ENCODE results near the gene ASPG.
A peak's percentile ranks its signal among the peaks of the same experiment; 100 is the strongest.

Gene ASPG

DNA sequence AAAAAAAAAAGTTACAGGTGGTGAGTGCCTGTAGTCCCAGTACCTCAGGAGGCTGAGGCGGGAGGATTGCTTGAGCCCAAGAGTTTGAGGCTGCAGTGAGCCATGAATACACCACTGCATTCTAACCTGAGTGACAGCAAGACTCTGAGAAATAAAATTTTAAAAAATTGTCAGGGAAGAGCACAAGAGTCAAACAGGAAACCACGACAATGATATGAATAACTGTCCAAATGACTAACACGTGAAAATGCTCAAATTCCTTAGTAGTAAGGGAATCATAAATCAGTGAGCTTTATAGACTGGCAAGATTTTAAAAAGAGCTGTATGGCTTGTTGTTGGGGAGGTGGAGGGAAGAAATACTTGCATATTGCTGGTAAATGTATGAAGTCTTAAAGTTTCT is 12.9 kb upstream of the ASPG start:
- no peak overlapping the region for H3K4me3 ChIP-seq (ENCODE audit: low read length)
- H3K9me3 ChIP-seq (ENCODE audit: control insufficient read depth, insufficient read depth, low read length), result peaks cover 12% of the 10 kb centered on the region
- H3K4me1 ChIP-seq (ENCODE audit: control insufficient read depth, low read length), result no peaks in the 10 kb centered on the region
- H4K20me1 ChIP-seq (ENCODE audit: control insufficient read depth, insufficient read depth, low read depth, low read length), result no peaks in the 10 kb centered on the region
- no peaks in the 10 kb centered on the region for H3F3A ChIP-seq (ENCODE audit: control insufficient read depth, insufficient read depth)
- no peaks in the 10 kb centered on the region for H3K9me2 ChIP-seq (replicated peaks; ENCODE audit: control insufficient read depth, low read length)
- H3K79me2 ChIP-seq (ENCODE audit: control insufficient read depth, low read length), result no peaks in the 10 kb centered on the region
- no peaks in the 10 kb centered on the region for H3K36me3 ChIP-seq (ENCODE audit: control insufficient read depth, low read length)
- H3K27ac ChIP-seq (ENCODE audit: low read depth, low read length), result no peak overlapping the region
- no peaks in the 10 kb centered on the region for H3K27me3 ChIP-seq (ENCODE audit: control insufficient read depth, low read length)
- TF ChIP-seq, protein P1, sequence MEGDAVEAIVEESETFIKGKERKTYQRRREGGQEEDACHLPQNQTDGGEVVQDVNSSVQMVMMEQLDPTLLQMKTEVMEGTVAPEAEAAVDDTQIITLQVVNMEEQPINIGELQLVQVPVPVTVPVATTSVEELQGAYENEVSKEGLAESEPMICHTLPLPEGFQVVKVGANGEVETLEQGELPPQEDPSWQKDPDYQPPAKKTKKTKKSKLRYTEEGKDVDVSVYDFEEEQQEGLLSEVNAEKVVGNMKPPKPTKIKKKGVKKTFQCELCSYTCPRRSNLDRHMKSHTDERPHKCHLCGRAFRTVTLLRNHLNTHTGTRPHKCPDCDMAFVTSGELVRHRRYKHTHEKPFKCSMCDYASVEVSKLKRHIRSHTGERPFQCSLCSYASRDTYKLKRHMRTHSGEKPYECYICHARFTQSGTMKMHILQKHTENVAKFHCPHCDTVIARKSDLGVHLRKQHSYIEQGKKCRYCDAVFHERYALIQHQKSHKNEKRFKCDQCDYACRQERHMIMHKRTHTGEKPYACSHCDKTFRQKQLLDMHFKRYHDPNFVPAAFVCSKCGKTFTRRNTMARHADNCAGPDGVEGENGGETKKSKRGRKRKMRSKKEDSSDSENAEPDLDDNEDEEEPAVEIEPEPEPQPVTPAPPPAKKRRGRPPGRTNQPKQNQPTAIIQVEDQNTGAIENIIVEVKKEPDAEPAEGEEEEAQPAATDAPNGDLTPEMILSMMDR (IDR thresholded peaks at IDR 0.05; ENCODE audit: low read depth, low read length, poor library complexity, severe bottlenecking), result no peak
- TF ChIP-seq EZH2phosphoT487 (IDR thresholded peaks at IDR 0.05; ENCODE audit: borderline replicate concordance, low read length), result no peak
- H3K4me2 ChIP-seq (ENCODE audit: low read length), result no peak overlapping the region

DNA sequence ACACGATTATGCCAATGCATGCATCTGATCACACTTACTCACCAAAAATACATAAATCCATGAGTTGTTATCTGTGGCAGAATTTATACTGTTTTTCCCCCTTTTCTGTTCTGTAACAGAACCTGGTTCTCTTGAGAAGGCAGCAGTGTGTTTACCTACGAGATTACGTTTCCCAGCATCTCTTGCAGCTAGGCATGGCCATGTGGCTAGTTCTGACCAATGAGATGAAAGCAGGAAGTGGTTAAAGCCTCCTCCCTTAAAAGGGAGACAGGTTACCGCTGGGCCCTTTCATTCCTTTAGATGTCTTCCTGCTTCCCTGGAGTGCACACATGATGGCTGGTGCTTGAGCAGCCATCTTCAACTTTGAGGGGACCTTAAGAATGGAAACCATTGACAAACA is 11.7 kb upstream of the ASPG start:
- Histone ChIP-seq H3K9me2 (replicated peaks; ENCODE audit: control insufficient read depth, low read length) (no peaks in the 10 kb centered on the region), H3K27ac (ENCODE audit: low read depth, low read length) (no peak overlapping the region), H3K79me2 (ENCODE audit: control insufficient read depth, low read length) (no peaks in the 10 kb centered on the region), H3K27me3 (ENCODE audit: control insufficient read depth, low read length) (no peaks in the 10 kb centered on the region), H4K20me1 (ENCODE audit: control insufficient read depth, insufficient read depth, low read depth, low read length) (no peaks in the 10 kb centered on the region), H3K9me3 (ENCODE audit: control insufficient read depth, insufficient read depth, low read length) (peaks cover 12% of the 10 kb centered on the region), H3K36me3 (ENCODE audit: control insufficient read depth, low read length) (no peaks in the 10 kb centered on the region), H3K4me1 (ENCODE audit: control insufficient read depth, low read length) (peaks cover 7% of the 10 kb centered on the region), H3K4me2 (ENCODE audit: low read length) (no peak overlapping the region), H3F3A (ENCODE audit: control insufficient read depth, insufficient read depth) (no peaks in the 10 kb centered on the region), H3K4me3 (ENCODE audit: low read length) (no peak overlapping the region)
- TF ChIP-seq, protein P1 (IDR thresholded peaks at IDR 0.05; ENCODE audit: low read depth, low read length, poor library complexity, severe bottlenecking), result no peak
- TF ChIP-seq EZH2phosphoT487 (IDR thresholded peaks at IDR 0.05; ENCODE audit: borderline replicate concordance, low read length), result no peak

DNA sequence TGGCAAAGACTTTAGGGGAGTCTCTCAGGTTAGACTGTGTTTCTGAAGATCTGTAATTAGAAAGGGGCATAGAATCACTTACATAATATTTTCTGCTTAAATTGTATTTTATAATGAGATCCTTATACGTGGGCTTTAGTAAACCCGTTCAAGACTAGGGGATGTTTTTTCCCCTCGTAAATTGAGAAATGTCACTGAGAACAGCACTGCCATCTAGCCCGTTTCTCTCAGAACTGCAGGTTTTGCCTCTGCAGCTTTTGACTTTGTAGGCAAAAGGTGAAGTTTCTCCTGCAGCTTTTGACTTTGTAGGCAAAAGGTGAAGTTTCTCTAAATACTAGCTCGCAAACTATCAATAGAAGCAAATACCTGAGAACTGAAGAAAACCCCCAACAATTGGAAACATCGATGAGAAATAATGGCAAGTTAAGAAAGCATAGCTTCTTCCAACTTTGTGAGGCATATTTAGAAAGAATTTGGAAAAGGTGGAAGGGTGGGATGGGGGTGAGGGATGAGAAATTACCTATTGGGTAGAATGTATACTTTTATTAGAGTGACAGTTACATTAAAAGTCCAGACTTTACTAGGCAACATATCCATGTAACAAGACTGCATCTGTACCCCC is 9.9 kb upstream of the ASPG start:
- no peaks in the 10 kb centered on the region for H3K36me3 ChIP-seq (ENCODE audit: control insufficient read depth, low read length)
- peaks cover 12% of the 10 kb centered on the region for H3K9me3 ChIP-seq (ENCODE audit: control insufficient read depth, insufficient read depth, low read length)
- H4K20me1 ChIP-seq (ENCODE audit: control insufficient read depth, insufficient read depth, low read depth, low read length), result no peaks in the 10 kb centered on the region
- no peaks in the 10 kb centered on the region for H3K27me3 ChIP-seq (ENCODE audit: control insufficient read depth, low read length)
- H3K4me3 ChIP-seq (ENCODE audit: low read length), result no peak overlapping the region
- no peak overlapping the region for H3K27ac ChIP-seq (ENCODE audit: low read depth, low read length)
- H3F3A ChIP-seq (ENCODE audit: control insufficient read depth, insufficient read depth), result no peaks in the 10 kb centered on the region
- H3K4me1 ChIP-seq (ENCODE audit: control insufficient read depth, low read length), result peaks cover 7% of the 10 kb centered on the region
- no peaks in the 10 kb centered on the region for H3K9me2 ChIP-seq (replicated peaks; ENCODE audit: control insufficient read depth, low read length)
- H3K79me2 ChIP-seq (ENCODE audit: control insufficient read depth, low read length), result no peaks in the 10 kb centered on the region
- TF ChIP-seq, protein P1 (IDR thresholded peaks at IDR 0.05; ENCODE audit: low read depth, low read length, poor library complexity, severe bottlenecking), result peak; percentile 51
- TF ChIP-seq EZH2phosphoT487 (IDR thresholded peaks at IDR 0.05; ENCODE audit: borderline replicate concordance, low read length), result no peak
- no peak overlapping the region for H3K4me2 ChIP-seq (ENCODE audit: low read length)

Data from DOHH2 (cell line).